IMR-90 (cell line): ENCODE data around the gene ALCAM. TPM values are rescaled to one million over a fixed set of nuclear protein-coding genes. Genes with fewer than 3 reads are reported as not detected.

Experiments
- ATAC-seq: fragments of 200-7000 bp; cut with Tn5 transposase; 2 replicates; pipeline ENCODE4 v1.9.1; 2020; ENCODE audit warnings: low read depth, mild to moderate bottlenecking, moderate library complexity
- BruUV-seq: library from RNA; stranded (reverse); fragments of 400-500 nt; replicated peaks from 2 replicates; lab custom pipeline; 2021; lab: Mats Ljungman, UMichigan
- CTCF ChIA-PET: fragments of 300-600 bp; formaldehyde crosslinking; extraction: SDS; loops from one replicate; lab custom pipeline; 2021; ENCODE audit warnings: antibody characterized with exemption; lab: Yijun Ruan, JAX
- POLR2A ChIA-PET: fragments of 300-600 bp; sonication (Branson Sonifier 250); formaldehyde crosslinking; loops from one replicate; lab custom pipeline; 2022; ENCODE audit warnings: antibody characterized with exemption; ENCODE audit not compliant: unreplicated experiment; lab: Charles Lee
- DNase-seq: peaks from one replicate; pipeline ENCODE4 v3.0.0; 2013
- H2AFZ ChIP-seq: replicated peaks from 2 replicates; pipeline ENCODE3; 2013; ENCODE audit warnings: low read length, mild to moderate bottlenecking; ENCODE audit not compliant: poor library complexity
- H2AK5ac ChIP-seq: 2 replicates; pipeline ENCODE4 v1.6.1; 2013; ENCODE audit warnings: low read depth, low read length, inconsistent platforms
- H2AK9ac ChIP-seq: replicated peaks from 2 replicates; pipeline ENCODE3; 2013; ENCODE audit warnings: mild to moderate bottlenecking, low read depth, low read length, moderate library complexity; ENCODE audit not compliant: poor library complexity
- H2BK120ac ChIP-seq: 2 replicates; pipeline ENCODE4 v1.6.1; 2013; ENCODE audit warnings: low read depth, low read length, inconsistent platforms
- H2BK15ac ChIP-seq: 3 replicates; pipeline ENCODE4 v1.6.1; 2013; ENCODE audit warnings: low read depth, low read length, inconsistent platforms
- H2BK20ac ChIP-seq: 2 replicates; pipeline ENCODE4 v1.6.1; 2013; ENCODE audit warnings: low read depth, mild to moderate bottlenecking, inconsistent platforms, low read length, moderate library complexity
- H2BK5ac ChIP-seq: 2 replicates; pipeline ENCODE4 v1.6.1; 2013; ENCODE audit warnings: mild to moderate bottlenecking, low read depth, low read length, inconsistent platforms; ENCODE audit not compliant: poor library complexity, severe bottlenecking
- H3K14ac ChIP-seq: replicated peaks from 2 replicates; pipeline ENCODE4 v1.6.1; 2013; ENCODE audit warnings: low read depth, low read length, inconsistent platforms
- H3K18ac ChIP-seq: 2 replicates; pipeline ENCODE4 v1.6.1; 2013; ENCODE audit warnings: low read depth, low read length, control low read depth
- H3K23ac ChIP-seq: 2 replicates; pipeline ENCODE4 v1.6.1; 2013; ENCODE audit warnings: low read depth, low read length, inconsistent platforms
- H3K27ac ChIP-seq: 2 replicates; pipeline ENCODE4 v1.5.1; 2013; ENCODE audit warnings: mild to moderate bottlenecking, control low read depth, low read length; ENCODE audit not compliant: insufficient read depth
- H3K27me3 ChIP-seq: 2 replicates; pipeline ENCODE4 v1.6.1; 2013; ENCODE audit warnings: low read length; ENCODE audit not compliant: control insufficient read depth, insufficient read depth
- H3K36me3 ChIP-seq: 2 replicates; pipeline ENCODE4 v1.6.1; 2013; ENCODE audit warnings: low read length, mixed read lengths; ENCODE audit not compliant: control insufficient read depth, insufficient read depth
- H3K4ac ChIP-seq: 2 replicates; pipeline ENCODE4 v1.6.1; 2013; ENCODE audit warnings: low read depth, low read length, inconsistent platforms
- H3K4me1 ChIP-seq: 2 replicates; pipeline ENCODE4 v1.6.1; 2013; ENCODE audit warnings: low read length, mixed read lengths; ENCODE audit not compliant: control insufficient read depth, insufficient read depth
- H3K4me2 ChIP-seq: 2 replicates; pipeline ENCODE4 v1.6.1; 2013; ENCODE audit warnings: low read depth, mild to moderate bottlenecking, control low read depth, low read length, moderate library complexity
- H3K4me3 ChIP-seq: 2 replicates; pipeline ENCODE4 v1.5.1; 2013; ENCODE audit warnings: low read depth, mild to moderate bottlenecking, control low read depth, low read length, moderate library complexity; ENCODE audit not compliant: insufficient read depth
- H3K56ac ChIP-seq: 2 replicates; pipeline ENCODE4 v1.6.1; 2013; ENCODE audit warnings: low read length, inconsistent platforms; ENCODE audit not compliant: insufficient read depth; ENCODE audit errors: extremely low read depth
- H3K79me1 ChIP-seq, 2 experiments: 2 replicates each; pipeline ENCODE4 v1.6.1; 2013; ENCODE audit warnings: low read length in 2 of 2, inconsistent platforms in 1 of 2, low read depth in 1 of 2
- H3K9ac ChIP-seq: 2 replicates; pipeline ENCODE4 v1.6.1; 2013; ENCODE audit warnings: low read depth, low read length, control low read depth
- H3K9me1 ChIP-seq: 2 replicates; pipeline ENCODE4 v1.6.1; 2013; ENCODE audit warnings: low read length, inconsistent platforms; ENCODE audit not compliant: insufficient read depth
- H3K9me3 ChIP-seq: 2 replicates; pipeline ENCODE4 v1.6.1; 2013; ENCODE audit warnings: low read length; ENCODE audit not compliant: control insufficient read depth, insufficient read depth
- H4K20me1 ChIP-seq: 2 replicates; pipeline ENCODE4 v1.6.1; 2013; ENCODE audit warnings: low read length, inconsistent platforms; ENCODE audit not compliant: insufficient read depth
- H4K5ac ChIP-seq: 2 replicates; pipeline ENCODE4 v1.6.1; 2013; ENCODE audit warnings: mild to moderate bottlenecking, low read depth, low read length, control low read depth
- H4K8ac ChIP-seq, 2 experiments: 2 replicates each; pipeline ENCODE4 v1.6.1; 2013; ENCODE audit warnings: low read depth in 2 of 2, low read length in 2 of 2, control low read depth in 1 of 2, inconsistent platforms in 1 of 2
- H4K91ac ChIP-seq: 2 replicates; pipeline ENCODE4 v1.6.1; 2013; ENCODE audit warnings: low read depth, low read length, inconsistent platforms; ENCODE audit not compliant: insufficient read depth
- CHD1 ChIP-seq: IDR thresholded peaks from 2 replicates; pipeline ENCODE4 v1.6.1; 2012; ENCODE audit warnings: low read depth, low read length, improper control_type of control experiment
- FOS ChIP-seq: fragments of 150-350 bp; IDR thresholded peaks from 2 replicates; pipeline ENCODE4 v1.6.1; 2016; ENCODE audit warnings: low read depth, low read length
- MXI1 ChIP-seq: IDR thresholded peaks from 2 replicates; pipeline ENCODE4 v1.6.1; 2012; ENCODE audit warnings: low read depth, mild to moderate bottlenecking, low read length, moderate library complexity, borderline replicate concordance
- dilution Hi-C: fragments of 300-500 bp; cut with HindIII; formaldehyde crosslinking; loops from one replicate; pipeline ENCODE4 v1.14.3; 2018; ENCODE audit warnings: low sequenced_read_pairs; ENCODE audit not compliant: unreplicated experiment
- in situ Hi-C: fragments of 300-500 bp; cut with MboI; formaldehyde crosslinking; loops from 3 replicates; pipeline ENCODE4 v1.14.3; 2019; ENCODE audit warnings: low sequenced_read_pairs, inconsistent platforms, mixed read lengths
- intact Hi-C: fragments of 100-400 bp; cut with micrococcal nuclease; formaldehyde crosslinking; loops from 2 replicates; pipeline ENCODE4 v1.10.0; 2022
- polyA plus RNA-seq, 3 experiments: library from polyadenylated mRNA; depleted of rRNA; stranded (reverse); fragments of >200 nt; gene quantifications; 2 replicates each; pipeline ENCODE4 v1.2.3, GENCODE V29; 2012; ENCODE audit warnings: low replicate concordance in 1 of 3
- total RNA-seq: library from RNA; depleted of rRNA; stranded (reverse); fragments of >200 nt; gene quantifications from 2 replicates; pipeline ENCODE4 v1.2.3, GENCODE V29; 2012

Gene ALCAM
- total and polyA plus RNA-seq, 2 of the 4 experiments (the other 2 are of a cell fraction): 117 to 423 TPM

- peak overlapping the region; percentile 68 to 80 for H4K8ac ChIP-seq
- DNase-seq: peak; percentile 80
- H2AFZ ChIP-seq: peak overlapping the region; percentile 63
- H2BK5ac ChIP-seq: peak overlapping the region; percentile 77
- peak overlapping the region; percentile 71 for H3K14ac ChIP-seq
- H4K5ac ChIP-seq: no peak overlapping the region; the same call in 1 of the 2 replicates
- H4K20me1 ChIP-seq: no peaks in the 10 kb centered on the region
- TF ChIP-seq MXI1: no peak
- no peak for TF ChIP-seq CHD1
- TF ChIP-seq FOS: 0 out of 2 replicates have a peak, but pooled peaks have one; percentile 20
- dilution Hi-C loops (no loop called here), intact Hi-C loops (no loop called here), in situ Hi-C loops (no loop called here)
- H3K36me3 ChIP-seq: no peaks in the 10 kb centered on the region
- no peaks in the 10 kb centered on the region for H3K79me1 ChIP-seq
- CTCF ChIA-PET: no interaction called here
- 0 out of 2 replicates have a peak overlapping the region, but pooled peaks have one; percentile 44 for H2AK5ac ChIP-seq
- H3K9ac ChIP-seq: no peak overlapping the region
- H3K9me3 ChIP-seq: no peaks in the 10 kb centered on the region
- peak; percentile 92 for ATAC-seq
- peak overlapping the region; percentile 77; the same call in 2 of the 3 replicates for H2BK15ac ChIP-seq
- POLR2A ChIA-PET: no interaction called here
- H3K27me3 ChIP-seq: no peaks in the 10 kb centered on the region
- no peak overlapping the region for H2AK9ac ChIP-seq
- peak overlapping the region; percentile 71 for H4K91ac ChIP-seq
- no peaks in the 10 kb centered on the region; the same call in 1 of the 2 replicates for H3K9me1 ChIP-seq
- no TSS peak for BruUV-seq
- peak overlapping the region; percentile 72 for H2BK120ac ChIP-seq
- no peak overlapping the region for H3K56ac ChIP-seq
- peak overlapping the region; percentile 66; the same call in 1 of the 2 replicates for H3K4ac ChIP-seq
- no peak overlapping the region for H3K4me3 ChIP-seq
- H3K27ac ChIP-seq: no peak overlapping the region
- peaks cover 2% of the 10 kb centered on the region; the same call in 1 of the 2 replicates for H3K4me1 ChIP-seq
- H3K4me2 ChIP-seq: no peak overlapping the region
- peak overlapping the region; percentile 15; the same call in 1 of the 2 replicates for H3K18ac ChIP-seq
- no peak overlapping the region; the same call in 1 of the 2 replicates for H3K23ac ChIP-seq
- H2BK20ac ChIP-seq: peak overlapping the region; percentile 77
These were observed 239.3 kb downstream of the ALCAM start for GRCh38 chr3:105606016-105606415.
